A549 (cell line): Measurements from ENCODE around the gene FGFR3.

ENCODE experiments used
- CBX2 ChIP-seq: fragments of 200-600 bp; sonication (generic); IDR thresholded peaks from 2 replicates; pipeline ENCODE4 v1.6.1; 2016; ENCODE audit warnings: low read depth, mild to moderate bottlenecking, borderline replicate concordance
- CBX8 ChIP-seq: fragments of 200-600 bp; sonication (generic); IDR thresholded peaks from 2 replicates; pipeline ENCODE4 v1.6.1; 2016
- CEBPB ChIP-seq, 2 experiments: fragments of >200 bp in 1 of 2; sonication (Bioruptor Twin) in 1 of 2; formaldehyde crosslinking in 1 of 2; IDR thresholded peaks; 2 replicates each; pipeline ENCODE4 v1.6.1; 2012 to 2016
- EP300 ChIP-seq, 2 experiments: fragments of >200 bp; sonication (Bioruptor Twin); formaldehyde crosslinking; IDR thresholded peaks; 2 replicates in 1 of 2; 3 replicates in 1 of 2; pipeline ENCODE4 v1.6.1; 2016 to 2017
- FOSL2 ChIP-seq, 2 experiments: fragments of 450-650 bp in 1 of 2; fragments of >200 bp in 1 of 2; sonication (Bioruptor Twin) in 1 of 2; formaldehyde crosslinking; IDR thresholded peaks; 2 replicates each; pipeline versions ENCODE4 v1.5.0 to v1.6.1; 2016 to 2020; ENCODE audit warnings: mild to moderate bottlenecking in 1 of 2, moderate library complexity in 1 of 2
- JUN ChIP-seq, 2 experiments: fragments of >200 bp; sonication (Bioruptor Twin); formaldehyde crosslinking; IDR thresholded peaks; 2 replicates in 1 of 2; 3 replicates in 1 of 2; pipeline ENCODE4 v1.6.1; 2016 to 2017
- MAFK ChIP-seq: fragments of 450-650 bp; IDR thresholded peaks from 2 replicates; pipeline ENCODE4 v1.6.1; 2014; ENCODE audit not compliant: partially characterized antibody
- MAZ ChIP-seq: fragments of 150-350 bp; IDR thresholded peaks from 2 replicates; pipeline ENCODE4 v1.6.1; 2014; ENCODE audit warnings: antibody characterized with exemption, low read depth, low read length, borderline replicate concordance
- POLR2A ChIP-seq: IDR thresholded peaks from 2 replicates; pipeline ENCODE4 v1.6.1; 2012; ENCODE audit warnings: mild to moderate bottlenecking, low read length
- RAD21 ChIP-seq, 2 experiments: fragments of >200 bp in 1 of 2; sonication (Bioruptor Twin) in 1 of 2; formaldehyde crosslinking in 1 of 2; IDR thresholded peaks in 1 of 2; conservative IDR thresholded peaks in 1 of 2; 2 replicates in 1 of 2; 3 replicates in 1 of 2; pipeline ENCODE4 v1.6.1; 2012 to 2018; ENCODE audit warnings: inconsistent platforms in 1 of 2
- RCOR1 ChIP-seq: fragments of 150-350 bp; IDR thresholded peaks from 2 replicates; pipeline ENCODE4 v1.6.1; 2014; ENCODE audit warnings: antibody characterized with exemption, low read length, low read depth
- RFX5 ChIP-seq: fragments of 450-650 bp; IDR thresholded peaks from 2 replicates; pipeline ENCODE4 v1.7.1; 2014; ENCODE audit warnings: antibody characterized with exemption, mild to moderate bottlenecking, moderate library complexity
- TF ChIP-seq, protein P1 (sequence below): fragments of >200 bp; sonication (Bioruptor Twin); formaldehyde crosslinking; IDR thresholded peaks from 3 replicates; pipeline ENCODE4 v1.5.1; 2016
- TF ChIP-seq, protein P2 (sequence below): IDR thresholded peaks from 2 replicates; pipeline ENCODE4 v1.6.1; 2012

DNA sequence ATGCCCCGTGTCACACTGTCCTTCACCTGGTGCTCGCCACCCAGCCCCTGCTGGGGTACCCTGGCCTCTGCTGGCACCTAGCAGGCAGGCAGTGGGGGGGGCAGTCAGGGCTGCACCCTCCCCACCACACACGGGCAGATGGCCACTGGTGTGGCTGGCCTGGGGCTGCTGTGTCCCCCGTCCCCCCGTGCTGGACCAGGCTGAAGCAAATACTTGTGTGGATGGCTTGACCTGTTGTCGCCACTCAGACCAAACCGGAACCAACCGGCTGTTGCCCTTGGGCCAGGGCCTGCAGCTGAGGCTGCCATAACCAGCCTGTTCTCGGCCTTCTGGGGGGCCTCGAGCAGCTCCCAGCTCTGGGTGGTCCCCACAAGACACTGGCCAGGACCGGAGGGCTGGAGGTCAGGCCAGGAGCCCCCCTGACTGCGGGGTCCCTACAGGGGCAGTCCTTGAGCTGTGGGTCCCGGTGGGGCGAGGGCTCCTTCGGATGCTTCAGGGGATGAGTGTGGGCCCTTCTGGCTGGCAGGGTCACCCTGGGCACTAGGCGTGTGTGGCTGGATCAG lies 4.3 kb downstream of the FGFR3 start:
- TF ChIP-seq POLR2A (no peak), CBX8 (no peak), CEBPB (IDR thresholded peaks at IDR 0.05) (no peak), MAZ (no peak), EP300 (IDR thresholded peaks at IDR 0.05) (no peak), JUN (IDR thresholded peaks at IDR 0.05) (no peak), RCOR1 (no peak), RFX5 (no peak), MAFK (no peak), RAD21 (conservative IDR thresholded peaks at IDR 0.05 in 1 of 2, IDR thresholded peaks at IDR 0.05 in 1 of 2) (no peak), CBX2 (no peak), FOSL2 (IDR thresholded peaks at IDR 0.05) (no peak), FOSL2 (CRISPR knock-in tag; IDR thresholded peaks at IDR 0.05) (no peak)
- TF ChIP-seq, protein P1, sequence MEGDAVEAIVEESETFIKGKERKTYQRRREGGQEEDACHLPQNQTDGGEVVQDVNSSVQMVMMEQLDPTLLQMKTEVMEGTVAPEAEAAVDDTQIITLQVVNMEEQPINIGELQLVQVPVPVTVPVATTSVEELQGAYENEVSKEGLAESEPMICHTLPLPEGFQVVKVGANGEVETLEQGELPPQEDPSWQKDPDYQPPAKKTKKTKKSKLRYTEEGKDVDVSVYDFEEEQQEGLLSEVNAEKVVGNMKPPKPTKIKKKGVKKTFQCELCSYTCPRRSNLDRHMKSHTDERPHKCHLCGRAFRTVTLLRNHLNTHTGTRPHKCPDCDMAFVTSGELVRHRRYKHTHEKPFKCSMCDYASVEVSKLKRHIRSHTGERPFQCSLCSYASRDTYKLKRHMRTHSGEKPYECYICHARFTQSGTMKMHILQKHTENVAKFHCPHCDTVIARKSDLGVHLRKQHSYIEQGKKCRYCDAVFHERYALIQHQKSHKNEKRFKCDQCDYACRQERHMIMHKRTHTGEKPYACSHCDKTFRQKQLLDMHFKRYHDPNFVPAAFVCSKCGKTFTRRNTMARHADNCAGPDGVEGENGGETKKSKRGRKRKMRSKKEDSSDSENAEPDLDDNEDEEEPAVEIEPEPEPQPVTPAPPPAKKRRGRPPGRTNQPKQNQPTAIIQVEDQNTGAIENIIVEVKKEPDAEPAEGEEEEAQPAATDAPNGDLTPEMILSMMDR = no peak
- TF ChIP-seq, protein P2, sequence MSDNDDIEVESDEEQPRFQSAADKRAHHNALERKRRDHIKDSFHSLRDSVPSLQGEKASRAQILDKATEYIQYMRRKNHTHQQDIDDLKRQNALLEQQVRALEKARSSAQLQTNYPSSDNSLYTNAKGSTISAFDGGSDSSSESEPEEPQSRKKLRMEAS = no peak
